SK-N-SH treated with all-trans-retinoic acid at 6 μM for 48 hours (cell line): ENCODE measurements around the gene SYK.

Experiments used
- ATAC-seq: fragments of 200-7000 bp; cut with Tn5 transposase; 3 replicates; pipeline ENCODE4 v1.9.1; 2020; ENCODE audit warnings: mild to moderate bottlenecking, moderate library complexity
- ARNTL ChIP-seq: fragments of 450-650 bp; formaldehyde crosslinking; IDR thresholded peaks from 2 replicates; pipeline ENCODE4 v1.5.0; 2020; ENCODE audit warnings: low read depth, mild to moderate bottlenecking, moderate library complexity, borderline replicate concordance
- BACH2 ChIP-seq: fragments of 250-450 bp; sonication (Bioruptor Pico); IDR thresholded peaks from 2 replicates; pipeline ENCODE4 v1.9.0; 2021; ENCODE audit warnings: mild to moderate bottlenecking, borderline replicate concordance
- ESRRG ChIP-seq: fragments of 250-450 bp; sonication (Bioruptor Pico); IDR thresholded peaks from 2 replicates; pipeline ENCODE4 v1.6.1; 2021; ENCODE audit warnings: mild to moderate bottlenecking
- GLIS3 ChIP-seq: fragments of 250-450 bp; sonication (Bioruptor Pico); IDR thresholded peaks from 2 replicates; pipeline ENCODE4 v1.5.0; 2020; ENCODE audit warnings: mild to moderate bottlenecking, moderate library complexity
- ISL1 ChIP-seq: fragments of 250-450 bp; sonication (Bioruptor Pico); IDR thresholded peaks from 2 replicates; pipeline ENCODE4 v2.1.2; 2022; ENCODE audit warnings: mild to moderate bottlenecking, moderate library complexity
- PATZ1 ChIP-seq: fragments of 250-450 bp; sonication (Bioruptor Pico); IDR thresholded peaks from 2 replicates; pipeline ENCODE4 v1.8.0; 2020; ENCODE audit warnings: mild to moderate bottlenecking, moderate library complexity, borderline replicate concordance
- POU6F1 ChIP-seq: fragments of 250-450 bp; sonication (Bioruptor Pico); IDR thresholded peaks from 2 replicates; pipeline ENCODE4 v1.8.0; 2021; ENCODE audit warnings: low read depth, mild to moderate bottlenecking, moderate library complexity, borderline replicate concordance
- PPARA ChIP-seq: fragments of 250-450 bp; sonication (Bioruptor Pico); IDR thresholded peaks from 2 replicates; pipeline ENCODE4 v1.5.0; 2020; ENCODE audit warnings: mild to moderate bottlenecking, borderline replicate concordance
- RARB ChIP-seq: fragments of 250-450 bp; sonication (Bioruptor Pico); IDR thresholded peaks from 2 replicates; pipeline ENCODE4 v1.8.0; 2021; ENCODE audit warnings: mild to moderate bottlenecking, moderate library complexity
- TOX ChIP-seq: fragments of 250-450 bp; sonication (Bioruptor Pico); IDR thresholded peaks from 2 replicates; pipeline ENCODE4 v1.8.0; 2021; ENCODE audit warnings: mild to moderate bottlenecking, moderate library complexity, borderline replicate concordance
- TSHZ2 ChIP-seq: fragments of 250-450 bp; sonication (Bioruptor Pico); IDR thresholded peaks from 2 replicates; pipeline ENCODE4 v1.5.0; 2020; ENCODE audit warnings: mild to moderate bottlenecking, moderate library complexity
- ZFP30 ChIP-seq: fragments of 450-650 bp; formaldehyde crosslinking; IDR thresholded peaks from 2 replicates; pipeline ENCODE4 v1.5.0; 2022; ENCODE audit warnings: mild to moderate bottlenecking, moderate library complexity
- ZNF565 ChIP-seq: fragments of 450-650 bp; formaldehyde crosslinking; conservative IDR thresholded peaks from 2 replicates; pipeline ENCODE4 v1.5.0; 2020; ENCODE audit warnings: low read depth, mild to moderate bottlenecking, moderate library complexity
- ZNF70 ChIP-seq: fragments of 450-650 bp; formaldehyde crosslinking; IDR thresholded peaks from 2 replicates; pipeline ENCODE4 v1.5.0; 2020; ENCODE audit warnings: mild to moderate bottlenecking, moderate library complexity
- ZNF8 ChIP-seq: fragments of 450-650 bp; formaldehyde crosslinking; IDR thresholded peaks from 2 replicates; pipeline ENCODE4 v1.5.0; 2020; ENCODE audit warnings: mild to moderate bottlenecking, moderate library complexity

SYK gene

GRCh38 chr9:90802386-90802985 is 867 bp downstream of the SYK start:
- ATAC-seq: no peak
- no peak for TF ChIP-seq ZNF8 (CRISPR knock-in tag)
- TF ChIP-seq PATZ1 (CRISPR knock-in tag): no peak
- TF ChIP-seq ZFP30 (CRISPR knock-in tag): no peak
- TF ChIP-seq BACH2 (CRISPR knock-in tag): no peak
- TF ChIP-seq ISL1 (CRISPR knock-in tag): no peak
- no peak for TF ChIP-seq ZNF70 (CRISPR knock-in tag)
- no peak for TF ChIP-seq GLIS3 (CRISPR knock-in tag)
- no peak for TF ChIP-seq TSHZ2 (CRISPR knock-in tag)

- ATAC-seq: no peak
These were observed 2.4 kb downstream of the SYK start for GRCh38 chr9:90803860-90804593.

More at GRCh38 chr9:90803860-90804593, 2.4 kb downstream of the SYK start:
- no peak for TF ChIP-seq GLIS3 (CRISPR knock-in tag)
- no peak for TF ChIP-seq TOX (CRISPR knock-in tag)
- no peak for TF ChIP-seq POU6F1 (CRISPR knock-in tag)
- no peak for TF ChIP-seq ZNF565 (CRISPR knock-in tag)
- no peak for TF ChIP-seq ZNF70 (CRISPR knock-in tag)
- no peak for TF ChIP-seq ARNTL (CRISPR knock-in tag)
- no peak for TF ChIP-seq PPARA
- no peak for TF ChIP-seq PATZ1 (CRISPR knock-in tag)
- no peak for TF ChIP-seq ESRRG (CRISPR knock-in tag)
- TF ChIP-seq TSHZ2 (CRISPR knock-in tag): no peak
- TF ChIP-seq RARB: no peak
- no peak for TF ChIP-seq ISL1 (CRISPR knock-in tag)
